Vagina (tissue), 2 donors: ENCODE results near the gene STK39.

Source experiments
- POLR2A ChIP-seq, 2 donors: fragments of 450-650 bp; IDR thresholded peaks; one replicate each; pipeline ENCODE4 v1.6.1; 2017; ENCODE audit warnings: antibody characterized with exemption in 2 of 2, mild to moderate bottlenecking in 2 of 2, moderate library complexity in 2 of 2
- TF ChIP-seq, protein P1 (sequence below), 3 experiments: fragments of 450-650 bp in 2 of 3; fragments of 200-600 bp in 1 of 3; sonication (generic) in 1 of 3; IDR thresholded peaks; one replicate each; pipeline ENCODE4 v1.5.1; 2017 to 2019; ENCODE audit warnings: antibody characterized with exemption in 3 of 3, mild to moderate bottlenecking in 2 of 3, moderate library complexity in 2 of 3

DNA sequence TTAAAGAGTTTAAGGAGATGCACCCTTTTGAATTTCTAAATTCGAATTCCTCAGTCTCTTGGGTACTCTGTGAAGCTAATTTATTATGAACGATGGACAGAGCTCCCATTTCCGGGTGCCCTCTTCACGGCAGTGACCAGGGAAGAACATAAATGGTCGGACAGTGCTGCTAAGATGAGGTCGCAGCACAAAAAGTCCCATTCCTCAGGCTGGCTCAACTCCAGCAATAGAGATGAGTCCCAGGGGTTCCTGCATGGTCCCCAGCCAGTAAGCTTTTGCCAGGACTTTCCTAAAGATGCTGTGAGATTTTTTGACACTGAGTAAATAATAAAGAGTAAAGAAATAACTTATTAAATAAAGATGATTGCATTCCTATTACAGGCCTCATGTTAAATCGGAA, 43.0 kb upstream of the STK39 start:
- TF ChIP-seq POLR2A (IDR thresholded peaks at IDR 0.05): no peak
- TF ChIP-seq, protein P1, sequence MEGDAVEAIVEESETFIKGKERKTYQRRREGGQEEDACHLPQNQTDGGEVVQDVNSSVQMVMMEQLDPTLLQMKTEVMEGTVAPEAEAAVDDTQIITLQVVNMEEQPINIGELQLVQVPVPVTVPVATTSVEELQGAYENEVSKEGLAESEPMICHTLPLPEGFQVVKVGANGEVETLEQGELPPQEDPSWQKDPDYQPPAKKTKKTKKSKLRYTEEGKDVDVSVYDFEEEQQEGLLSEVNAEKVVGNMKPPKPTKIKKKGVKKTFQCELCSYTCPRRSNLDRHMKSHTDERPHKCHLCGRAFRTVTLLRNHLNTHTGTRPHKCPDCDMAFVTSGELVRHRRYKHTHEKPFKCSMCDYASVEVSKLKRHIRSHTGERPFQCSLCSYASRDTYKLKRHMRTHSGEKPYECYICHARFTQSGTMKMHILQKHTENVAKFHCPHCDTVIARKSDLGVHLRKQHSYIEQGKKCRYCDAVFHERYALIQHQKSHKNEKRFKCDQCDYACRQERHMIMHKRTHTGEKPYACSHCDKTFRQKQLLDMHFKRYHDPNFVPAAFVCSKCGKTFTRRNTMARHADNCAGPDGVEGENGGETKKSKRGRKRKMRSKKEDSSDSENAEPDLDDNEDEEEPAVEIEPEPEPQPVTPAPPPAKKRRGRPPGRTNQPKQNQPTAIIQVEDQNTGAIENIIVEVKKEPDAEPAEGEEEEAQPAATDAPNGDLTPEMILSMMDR (IDR thresholded peaks at IDR 0.05): no peak
